Ovary (tissue), 10 donors: Measurements from ENCODE around the gene PHLDB2. TPM values are rescaled to one million over a fixed set of nuclear protein-coding genes. Genes with fewer than 3 reads are reported as not detected.

Experiments
- DNase-seq, 5 donors: peaks; one replicate each; pipeline ENCODE4 v3.0.0-alpha.2; 2019 to 2020
- H3K27ac ChIP-seq, 2 donors: fragments of 200-600 bp; one replicate each; pipeline versions ENCODE4 v1.5.1 to v1.8.0; 2019 to 2022
- H3K27me3 ChIP-seq: fragments of 200-600 bp; one replicate; pipeline ENCODE4 v1.8.0; 2022
- H3K36me3 ChIP-seq: fragments of 200-600 bp; sonication (generic); one replicate; pipeline ENCODE4 v1.5.1; 2019
- H3K4me1 ChIP-seq: one replicate; pipeline ENCODE4 v1.8.1; 2013; ENCODE audit warnings: mild to moderate bottlenecking, moderate library complexity; ENCODE audit not compliant: insufficient read depth
- H3K4me3 ChIP-seq: fragments of 200-600 bp; sonication (generic); one replicate; pipeline ENCODE4 v1.5.1; 2017
- H3K9me3 ChIP-seq, 2 donors: fragments of 200-600 bp in 1 of 2; sonication (generic) in 1 of 2; one replicate each; pipeline versions ENCODE4 v1.5.1 to v1.8.1; 2013 to 2019; ENCODE audit warnings: mild to moderate bottlenecking in 1 of 2, moderate library complexity in 1 of 2
- CTCF ChIP-seq, 3 donors: fragments of 450-650 bp in 2 of 3; fragments of 200-600 bp in 1 of 3; IDR thresholded peaks; one replicate each; pipeline versions ENCODE4 v1.5.1 to v1.8.0; 2016 to 2022; ENCODE audit warnings: antibody characterized with exemption in 3 of 3, mild to moderate bottlenecking in 1 of 3
- EP300 ChIP-seq: sonication (generic); formaldehyde crosslinking; IDR thresholded peaks from one replicate; pipeline ENCODE4 v1.6.1; 2017; ENCODE audit warnings: antibody characterized with exemption
- POLR2A ChIP-seq: fragments of 450-650 bp; IDR thresholded peaks from one replicate; pipeline ENCODE4 v1.6.1; 2017; ENCODE audit warnings: antibody characterized with exemption, mild to moderate bottlenecking, moderate library complexity
- WGBS, 3 donors: extraction: QIAGEN DNeasy Blood & Tissue Kit in 1 of 3; methylation state at CpG; one replicate each; pipeline versions ENCODE4 v1.1.5 to v1.1.7; 2013 to 2017; 5-methylcytosine and 5-hydroxymethylcytosine counted together
- intact Hi-C, 4 donors: fragments of 100-400 bp; cut with DNase I; formaldehyde crosslinking; loops; one replicate each; pipeline versions ENCODE4 v1.11.0 to v1.15.1; 2022 to 2023
- long read RNA-seq, 3 donors: library from polyadenylated mRNA in 2 of 3; unstranded in 2 of 3; transcript quantifications; one replicate each; pipeline ENCODE4 v2.0.0 and lab custom pipeline, GENCODE V29; 2021 to 2026
- polyA plus RNA-seq, 2 donors: library from polyadenylated mRNA; stranded (reverse); fragments of 200-250 nt in 1 of 2; fragments of 350-450 nt in 1 of 2; fragmentation: Illumina TruSeq in 1 of 2; extraction: RNeasy Lipid Tissue Mini Kit (QIAGEN cat#74804) in 1 of 2; gene quantifications; one replicate each; pipeline ENCODE4 v1.2.3, GENCODE V29; 2013 to 2014
- total RNA-seq, 7 donors: library from RNA; depleted of rRNA in 2 of 7; stranded (reverse); fragments of >200 nt in 2 of 7; fragmentation: NEBNext Ultra II Directional in 3 of 7; extraction: Animal tissue kit (Norgen Biotek cat#: 25700) in 3 of 7; gene quantifications; one replicate each; pipeline versions ENCODE4 v1.1.0 to v1.2.4, GENCODE V29; 2016 to 2023
- donor health status: DM: no; HTN: no; CAD: no; lungs with moderate emphysema.
- donor health status: DM: no; HTN: no; CAD: no.
- donor health status: Bipolar disorder and iron deficiency.
- donor health status: DM: yes; HTN: yes; CAD: no.
- donor health status: DM: no; HTN: no; CAD: no.
- donor health status: DM: yes; HTN: yes; CAD: no.

PHLDB2 gene
- total RNA-seq (100 to 1,000 TPM in 1 of 7 donors, 10 to 100 TPM in 6; 13.1 to 141 (median 19.3) TPM), polyA plus RNA-seq (10 to 100 TPM in 1 of 2 donors, 1 to 10 TPM in 1; 9.0 to 26.7 TPM)
- long read RNA-seq, donor 1, partial matches to known transcripts, result 18 of 27 reads
- long read RNA-seq, donor 1, other reads (novel, unspliced or antisense), result 9 of 27 reads
- long read RNA-seq, donor 2, full-length matches to known transcripts, result 3 of 3 reads
- long read RNA-seq, donor 2, partial matches to known transcripts, result 0 of 3 reads
- long read RNA-seq, donor 2, other reads (novel, unspliced or antisense), result 0 of 3 reads
- long read RNA-seq, donor 3, full-length matches to known transcripts, result 5 of 18 reads
- long read RNA-seq, donor 3, partial matches to known transcripts, result 2 of 18 reads
- long read RNA-seq, donor 3, other reads (novel, unspliced or antisense), result 11 of 18 reads

GRCh38 chr3:111859061-111859973 is at the start of gene PHLDB2:
TSS of gene PHLDB2 (plus strand) at chr3:111859265. CDS start at chr3:111884078, 24,813 bp downstream.
- WGBS, 3 donors, result 1 to 2% (median 1%) methylated on average over 71 to 78 of the region's 78 CpGs
- Histone ChIP-seq H3K4me3 (peak within 1 kb of the TSS; percentile 88), H3K27ac (peak within 1 kb of the TSS; percentile 84 to 90), H3K36me3 (no peaks in the 10 kb centered on the region), H3K4me1 (peaks cover 4% of the 10 kb centered on the region), H3K27me3 (no peaks in the 10 kb centered on the region), H3K9me3 (no peaks in the 10 kb centered on the region)
- peak; percentile 72 to 84 (median 79) for DNase-seq
- intact Hi-C loops, result loop anchor here in 1 of 4 donors (5.0 to 10.0 kb wide), 3 partner anchors 55 to 122 kb away; no protein-coding TSS in a partner anchor
- TF ChIP-seq CTCF (IDR thresholded peaks at IDR 0.05) (no peak), EP300 (peak; percentile 32), POLR2A (peak; percentile 7)

- Histone ChIP-seq H3K27ac (no peak overlapping the region), H3K27me3 (no peaks in the 10 kb centered on the region), H3K36me3 (no peaks in the 10 kb centered on the region), H3K4me1 (no peaks in the 10 kb centered on the region), H3K9me3 (no peaks in the 10 kb centered on the region), H3K4me3 (no peak overlapping the region)
- intact Hi-C loops, result no loop called here
- no peak for TF ChIP-seq CTCF (IDR thresholded peaks at IDR 0.05)
- no peak for TF ChIP-seq EP300
- no peak for TF ChIP-seq POLR2A
- DNase-seq, result no peak
Measured at GRCh38 chr3:111810909-111811308, 48.2 kb upstream of the PHLDB2 start.

GRCh38 chr3:111811811-111812210 is 47.3 kb upstream of the PHLDB2 start:
- intact Hi-C loops, result no loop called here
- no peak for TF ChIP-seq CTCF (IDR thresholded peaks at IDR 0.05)
- no peak for TF ChIP-seq POLR2A
- TF ChIP-seq EP300, result no peak
- 41 to 71% (median 56%) methylated on average over 1 of the region's 1 CpG for WGBS, 3 donors
- Histone ChIP-seq H3K27me3 (no peaks in the 10 kb centered on the region), H3K9me3 (no peaks in the 10 kb centered on the region), H3K4me1 (no peaks in the 10 kb centered on the region), H3K4me3 (no peak overlapping the region), H3K27ac (no peak overlapping the region), H3K36me3 (no peaks in the 10 kb centered on the region)
- no peak for DNase-seq

- 21 to 42% (median 24%) methylated on average over 1 of the region's 1 CpG for WGBS, 3 donors
- Histone ChIP-seq H3K27me3 (no peaks in the 10 kb centered on the region), H3K27ac (no peak overlapping the region), H3K4me3 (no peak overlapping the region), H3K36me3 (no peaks in the 10 kb centered on the region), H3K4me1 (no peaks in the 10 kb centered on the region), H3K9me3 (no peaks in the 10 kb centered on the region)
- TF ChIP-seq CTCF (IDR thresholded peaks at IDR 0.05) (no peak), EP300 (no peak), POLR2A (no peak)
- no peak for DNase-seq
- intact Hi-C loops, result no loop called here
Measured at GRCh38 chr3:111812701-111813100, 46.4 kb upstream of the PHLDB2 start.
